Skeletal muscle tissue (tissue), 4 donors: Measurements from ENCODE around the gene SLC23A2. TPM values are rescaled to one million over a fixed set of nuclear protein-coding genes. Genes with fewer than 3 reads are reported as not detected.

Source experiments
- H3K27ac ChIP-seq: one replicate; pipeline ENCODE4 v1.7.0; 2013; ENCODE audit warnings: mild to moderate bottlenecking, low read depth, low read length, inconsistent platforms
- H3K27me3 ChIP-seq, 3 donors: one replicate each; pipeline ENCODE4 v1.7.0; 2013; ENCODE audit warnings: low read length in 3 of 3; ENCODE audit not compliant: control insufficient read depth in 3 of 3, insufficient read depth in 3 of 3
- H3K36me3 ChIP-seq, 3 donors: one replicate each; pipeline ENCODE4 v1.7.0; 2013; ENCODE audit warnings: low read length in 3 of 3; ENCODE audit not compliant: control insufficient read depth in 3 of 3, insufficient read depth in 3 of 3
- H3K4me1 ChIP-seq, 3 donors: one replicate each; pipeline ENCODE4 v1.7.0; 2013; ENCODE audit warnings: low read length in 3 of 3, mild to moderate bottlenecking in 3 of 3; ENCODE audit not compliant: control insufficient read depth in 3 of 3, insufficient read depth in 3 of 3
- H3K4me3 ChIP-seq, 3 donors: one replicate each; pipeline ENCODE4 v1.7.0; 2013; ENCODE audit warnings: low read length in 3 of 3
- H3K9ac ChIP-seq, 3 donors: one replicate each; pipeline ENCODE4 v1.7.0; 2013; ENCODE audit warnings: low read length in 3 of 3, mild to moderate bottlenecking in 3 of 3, moderate library complexity in 2 of 3, low read depth in 1 of 3
- H3K9me3 ChIP-seq, 3 donors: one replicate each; pipeline ENCODE4 v1.7.0; 2013; ENCODE audit warnings: low read length in 3 of 3; ENCODE audit not compliant: control insufficient read depth in 3 of 3
- total RNA-seq: library from RNA; depleted of rRNA; stranded (reverse); fragments of >200 nt; gene quantifications from one replicate; pipeline ENCODE4 v1.2.3, GENCODE V29; 2014
- donor health status: Osteomylitis.

SLC23A2 gene
- total RNA-seq, 1 donor from 2014 or later: 8.4 TPM

DNA sequence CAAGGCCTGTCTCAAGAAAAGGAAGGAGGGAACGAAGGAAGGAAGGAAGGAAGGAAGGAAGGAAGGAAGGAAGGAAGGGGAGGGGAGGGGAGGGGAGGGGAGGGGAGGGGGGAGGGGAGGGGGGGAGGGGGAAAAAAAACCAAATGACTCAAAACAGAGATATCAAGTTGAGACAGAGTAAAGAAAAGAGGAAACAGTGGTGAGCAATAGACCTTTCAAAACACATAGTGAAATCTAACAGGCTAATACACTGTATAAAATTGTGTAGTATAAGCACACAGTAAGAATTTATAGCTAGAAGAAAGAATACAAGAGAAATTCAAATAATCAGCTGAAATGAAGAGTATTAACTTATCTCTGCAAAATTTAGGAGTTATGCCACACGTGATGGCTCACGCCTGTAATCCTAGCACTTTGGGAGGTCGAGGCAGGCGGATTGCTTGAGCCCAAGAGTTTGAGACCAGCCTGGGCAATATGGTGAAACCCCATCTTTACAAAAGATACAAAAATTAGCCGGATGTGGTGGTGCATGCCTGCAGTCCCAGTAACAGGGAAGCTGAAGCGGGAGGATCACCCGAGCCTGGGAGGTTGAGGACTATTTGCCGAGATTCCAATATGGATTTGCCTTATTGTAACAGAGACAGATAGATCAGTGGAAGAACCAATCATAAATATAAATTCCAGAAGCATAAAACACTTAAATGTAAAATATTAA, 156.4 kb downstream of the SLC23A2 start:
- Histone ChIP-seq H3K36me3 (no peaks in the 10 kb centered on the region), H3K27me3 (no peaks in the 10 kb centered on the region), H3K9ac (no peak overlapping the region), H3K4me3 (no peak overlapping the region), H3K4me1 (no peaks in the 10 kb centered on the region), H3K27ac (no peak overlapping the region), H3K9me3 (no peaks in the 10 kb centered on the region)

DNA sequence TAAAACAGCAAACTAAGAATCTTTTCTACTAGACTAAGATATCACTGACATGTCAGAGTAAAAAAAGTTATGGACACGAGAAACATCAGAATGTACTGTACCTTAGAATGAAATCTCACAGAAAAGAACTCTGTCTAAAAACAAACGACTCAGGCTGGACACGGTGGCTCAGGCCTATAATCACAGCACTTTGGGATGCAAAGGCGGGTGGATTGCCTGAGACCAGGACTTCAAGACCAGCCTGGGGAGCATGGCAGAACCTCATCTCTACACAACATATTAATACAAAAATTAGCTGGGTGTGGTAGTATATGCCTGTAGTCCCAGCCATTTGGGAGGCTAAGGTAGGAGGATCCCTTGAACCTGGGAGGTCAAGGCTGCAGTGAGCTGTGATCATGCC, 157.0 kb downstream of the SLC23A2 start:
- H3K4me1 ChIP-seq: no peaks in the 10 kb centered on the region
- H3K27ac ChIP-seq: no peak overlapping the region
- H3K9me3 ChIP-seq: no peaks in the 10 kb centered on the region
- H3K27me3 ChIP-seq: no peaks in the 10 kb centered on the region
- H3K36me3 ChIP-seq: no peaks in the 10 kb centered on the region
- no peak overlapping the region for H3K4me3 ChIP-seq
- no peak overlapping the region for H3K9ac ChIP-seq

DNA sequence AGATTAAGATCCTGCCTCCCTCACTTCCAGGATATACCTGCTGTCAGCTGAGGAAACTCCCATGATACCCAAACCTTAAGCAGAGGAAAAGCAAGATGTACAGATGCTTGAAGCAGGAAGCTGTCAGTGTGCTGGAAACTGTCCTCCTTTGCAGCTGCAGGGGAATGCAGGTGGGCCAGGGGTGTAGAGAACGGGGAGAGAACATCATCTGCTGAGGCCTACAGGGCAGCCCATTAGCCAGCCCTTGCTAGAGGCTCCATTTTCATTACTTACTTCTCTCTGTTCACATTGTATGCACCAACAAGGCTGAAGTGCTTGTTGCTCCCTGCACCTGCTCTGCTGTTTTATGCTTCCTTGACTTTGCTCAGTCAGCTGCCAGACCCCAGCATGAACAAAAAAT, 160.5 kb downstream of the SLC23A2 start:
- H3K4me3 ChIP-seq: no peak overlapping the region
- no peak overlapping the region for H3K27ac ChIP-seq
- H3K9ac ChIP-seq: no peak overlapping the region
- peaks cover 2 to 5% (median 3%) of the 10 kb centered on the region in 3 donors for H3K27me3 ChIP-seq
- peaks cover 0 to 6% (median under 1%) of the 10 kb centered on the region in 3 donors for H3K4me1 ChIP-seq
- no peaks in the 10 kb centered on the region for H3K36me3 ChIP-seq
- no peaks in the 10 kb centered on the region for H3K9me3 ChIP-seq

DNA sequence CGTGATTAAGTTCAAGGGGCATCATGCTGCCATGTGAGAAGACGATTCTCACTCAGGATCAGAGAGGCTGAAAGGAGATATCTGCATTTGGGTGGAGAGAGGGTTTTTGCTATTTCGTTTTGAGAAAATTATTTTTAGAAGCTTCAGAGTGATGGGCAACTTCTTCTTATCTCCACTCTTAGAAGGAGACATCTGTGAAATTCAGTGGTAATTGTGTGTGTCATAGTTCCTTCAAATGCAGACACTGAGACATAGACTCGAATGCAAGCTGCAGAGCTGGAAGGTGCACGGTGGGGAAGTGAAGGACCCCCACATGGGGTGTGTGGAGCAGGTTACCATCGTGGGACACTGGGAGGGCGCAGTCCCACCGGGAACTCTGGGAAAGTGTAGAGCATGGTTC, 162.8 kb downstream of the SLC23A2 start:
- Histone ChIP-seq H3K27ac (no peak overlapping the region), H3K9me3 (no peaks in the 10 kb centered on the region), H3K4me3 (no peak overlapping the region), H3K27me3 (peaks cover 3 to 9% (median 5%) of the 10 kb centered on the region in 3 donors), H3K36me3 (no peaks in the 10 kb centered on the region), H3K4me1 (peaks cover 3 to 7% (median 6%) of the 10 kb centered on the region in 3 donors), H3K9ac (no peak overlapping the region)

DNA sequence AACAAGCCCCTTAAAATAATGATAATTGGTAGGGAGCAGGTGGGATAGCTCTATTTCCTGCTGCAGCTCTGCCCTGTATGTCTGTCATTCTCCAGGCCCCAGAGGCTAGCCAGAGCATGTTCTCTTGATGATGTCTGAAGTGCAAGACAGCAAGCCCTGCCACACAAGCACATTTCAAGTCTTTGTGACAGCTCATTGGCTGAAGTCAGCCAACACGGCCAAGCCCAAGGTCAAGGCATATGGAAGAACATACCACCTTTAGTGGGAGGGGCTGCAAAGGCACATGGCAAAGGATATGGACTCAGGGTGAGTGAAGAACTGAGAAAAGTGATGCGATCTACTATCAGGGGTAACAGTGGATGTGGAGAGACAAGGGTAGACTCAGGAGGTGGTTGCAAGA, 163.6 kb downstream of the SLC23A2 start:
- peaks cover 3 to 7% (median 6%) of the 10 kb centered on the region in 3 donors for H3K4me1 ChIP-seq
- no peak overlapping the region for H3K4me3 ChIP-seq
- no peak overlapping the region for H3K27ac ChIP-seq
- peaks cover 3 to 9% (median 5%) of the 10 kb centered on the region in 3 donors for H3K27me3 ChIP-seq
- H3K36me3 ChIP-seq: no peaks in the 10 kb centered on the region
- H3K9ac ChIP-seq: no peak overlapping the region
- H3K9me3 ChIP-seq: no peaks in the 10 kb centered on the region

DNA sequence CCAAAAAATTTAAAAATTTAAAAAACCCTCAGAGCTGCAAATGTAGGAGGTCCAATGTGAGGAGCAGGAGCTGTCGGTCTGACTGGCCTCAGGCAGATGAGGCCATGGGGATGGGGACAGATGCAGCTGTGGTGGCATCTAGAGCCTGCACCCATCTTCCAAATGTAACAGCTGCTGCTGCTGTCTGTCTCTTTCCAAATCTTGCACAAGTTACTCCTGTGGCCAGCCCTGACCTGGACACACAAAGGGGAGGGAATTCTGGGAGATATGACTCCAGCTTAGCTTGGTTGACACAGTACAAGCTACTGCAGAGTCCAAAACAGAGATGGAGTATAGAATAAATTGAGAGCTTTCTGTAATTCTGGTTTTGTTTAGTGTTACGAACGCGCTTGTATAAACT, 164.4 kb downstream of the SLC23A2 start:
- no peaks in the 10 kb centered on the region for H3K9me3 ChIP-seq
- H3K27me3 ChIP-seq: peaks cover 3 to 9% (median 5%) of the 10 kb centered on the region in 3 donors
- H3K36me3 ChIP-seq: no peaks in the 10 kb centered on the region
- H3K9ac ChIP-seq: no peak overlapping the region
- peaks cover 3 to 7% (median 6%) of the 10 kb centered on the region in 3 donors for H3K4me1 ChIP-seq
- no peak overlapping the region for H3K4me3 ChIP-seq
- H3K27ac ChIP-seq: no peak overlapping the region

DNA sequence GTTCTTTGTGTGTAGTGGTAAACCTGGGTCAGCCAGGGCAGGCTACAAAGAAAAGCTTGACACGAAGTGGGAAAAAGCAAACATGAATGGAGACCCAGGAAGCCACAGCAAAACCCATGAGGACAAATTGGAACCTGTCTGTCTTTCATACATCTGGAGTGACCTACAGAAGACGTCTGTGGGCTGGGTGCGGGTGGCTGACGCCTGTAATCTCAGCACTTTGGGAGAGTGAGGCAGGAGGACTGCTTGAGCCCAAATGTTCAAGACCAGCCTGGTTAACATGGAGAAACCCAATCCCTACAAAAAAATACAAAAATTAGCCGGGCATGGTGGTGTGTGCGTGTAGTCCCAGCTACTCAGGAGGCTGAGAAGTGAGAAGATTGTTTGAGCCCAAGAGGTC, 164.8 kb downstream of the SLC23A2 start:
- Histone ChIP-seq H3K36me3 (no peaks in the 10 kb centered on the region), H3K27ac (no peak overlapping the region), H3K4me1 (peaks cover 3 to 7% (median 6%) of the 10 kb centered on the region in 3 donors), H3K9me3 (no peaks in the 10 kb centered on the region), H3K27me3 (peaks cover 3 to 9% (median 5%) of the 10 kb centered on the region in 3 donors), H3K4me3 (no peak overlapping the region), H3K9ac (no peak overlapping the region)

DNA sequence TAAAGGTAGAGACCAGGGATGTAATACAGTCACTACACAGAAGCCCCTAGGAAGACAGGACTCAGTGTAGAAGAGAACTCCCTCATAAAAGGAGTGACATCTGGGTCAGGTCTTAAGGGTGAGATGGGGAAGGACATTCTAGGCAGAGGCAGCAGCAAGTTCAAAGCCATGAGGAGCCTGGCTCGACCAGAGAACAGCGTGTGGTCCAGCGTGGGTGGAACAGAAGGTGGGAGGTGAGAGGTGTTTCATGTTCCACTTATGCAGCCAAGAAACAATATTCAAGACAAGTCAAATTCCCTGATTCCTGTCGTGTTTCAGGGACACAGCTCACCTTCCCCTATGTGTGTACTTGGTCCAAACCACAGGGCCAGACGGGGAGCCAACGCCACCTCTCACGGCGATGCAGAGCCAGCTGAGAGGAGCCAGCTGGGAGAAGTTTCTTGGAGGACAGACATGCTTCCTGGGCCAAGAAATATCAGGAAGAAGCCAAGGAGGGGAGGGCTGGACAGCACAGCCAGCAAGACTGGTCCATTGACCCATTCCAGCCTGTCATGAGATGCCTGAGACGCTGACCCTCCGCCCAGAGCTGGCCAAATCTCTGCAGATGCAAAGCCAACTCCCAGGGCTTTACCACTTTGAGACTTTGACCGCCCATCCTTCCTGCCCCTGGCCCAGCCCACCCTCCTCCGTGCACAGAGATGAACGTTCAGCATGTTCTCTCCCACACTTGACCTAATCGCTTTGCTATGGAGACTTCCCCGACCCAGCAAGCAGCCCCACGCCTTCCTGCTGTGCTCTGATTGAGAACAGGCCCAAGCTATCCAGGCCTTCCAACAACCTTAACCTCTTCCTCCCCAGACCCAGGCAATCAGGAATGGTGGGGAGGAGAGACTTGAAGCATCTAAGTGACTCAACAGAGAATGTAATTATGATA, 165.8 kb downstream of the SLC23A2 start:
- Histone ChIP-seq H3K4me1 (peaks cover 3 to 7% (median 6%) of the 10 kb centered on the region in 3 donors), H3K4me3 (peak overlapping the region in 1 of 3 donors; percentile 27), H3K9ac (no peak overlapping the region), H3K9me3 (no peaks in the 10 kb centered on the region), H3K36me3 (no peaks in the 10 kb centered on the region), H3K27ac (no peak overlapping the region), H3K27me3 (peaks cover 3 to 9% (median 5%) of the 10 kb centered on the region in 3 donors)

DNA sequence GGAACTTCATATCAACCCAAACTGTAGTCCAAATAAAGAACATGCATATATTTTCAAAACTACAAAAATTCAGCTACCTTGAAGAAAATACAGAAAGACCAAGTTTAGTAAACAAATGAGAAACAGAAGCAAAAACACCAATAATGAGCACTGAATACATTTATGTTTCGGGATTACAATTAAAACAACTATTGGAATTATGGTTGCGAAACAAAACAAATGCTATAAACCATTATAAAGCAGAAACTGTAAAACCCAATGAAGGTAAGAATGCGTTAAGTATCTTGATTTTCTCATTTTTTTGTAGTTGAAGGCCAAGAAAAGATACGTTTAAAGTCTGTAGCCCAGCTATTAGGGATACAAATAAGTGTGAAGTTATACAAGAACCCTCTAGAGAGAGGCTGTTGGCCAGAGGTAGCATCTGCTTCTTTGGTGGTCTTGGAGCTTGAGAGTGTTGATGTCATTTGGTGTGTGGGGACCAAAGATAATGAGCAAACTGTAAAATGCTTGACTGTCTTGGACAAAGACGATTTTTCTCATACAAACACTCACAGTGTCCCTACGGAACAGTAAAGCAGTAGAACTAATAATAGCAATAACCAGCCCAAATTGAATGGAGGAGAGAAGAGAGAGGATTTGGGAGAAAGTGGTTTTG, 168.1 kb downstream of the SLC23A2 start:
- H3K9ac ChIP-seq: no peak overlapping the region
- no peak overlapping the region for H3K27ac ChIP-seq
- peaks cover 0 to 9% (median 3%) of the 10 kb centered on the region in 3 donors for H3K27me3 ChIP-seq
- peaks cover 3 to 8% (median 7%) of the 10 kb centered on the region in 3 donors for H3K4me1 ChIP-seq
- H3K9me3 ChIP-seq: no peaks in the 10 kb centered on the region
- no peaks in the 10 kb centered on the region for H3K36me3 ChIP-seq
- H3K4me3 ChIP-seq: no peak overlapping the region
